Stomach (tissue), 4 donors: ENCODE results near the gene MSGN1.

Experiments
- CTCF ChIP-seq, 7 experiments: fragments of 450-650 bp in 4 of 7; fragments of 200-600 bp in 3 of 7; sonication (generic) in 3 of 7; IDR thresholded peaks; one replicate each; pipeline ENCODE4 v1.5.1; 2016 to 2019; ENCODE audit warnings: antibody characterized with exemption in 7 of 7, control low read depth in 2 of 7, mild to moderate bottlenecking in 1 of 7
- EP300 ChIP-seq: sonication (generic); formaldehyde crosslinking; IDR thresholded peaks from one replicate; pipeline ENCODE4 v1.6.1; 2017; ENCODE audit warnings: antibody characterized with exemption
- POLR2A ChIP-seq, 4 donors: fragments of 450-650 bp; IDR thresholded peaks; one replicate each; pipeline ENCODE4 v1.6.1; 2016; ENCODE audit warnings: antibody characterized with exemption in 4 of 4, control low read depth in 2 of 4, mild to moderate bottlenecking in 1 of 4, moderate library complexity in 1 of 4
- POLR2AphosphoS5 ChIP-seq, 3 donors: sonication (generic); formaldehyde crosslinking; IDR thresholded peaks; one replicate each; pipeline ENCODE4 v1.6.1; 2016; ENCODE audit warnings: antibody characterized with exemption in 3 of 3

GRCh38 chr2:17827316-17827715 lies 11.1 kb downstream of the MSGN1 start:
- TF ChIP-seq CTCF (IDR thresholded peaks at IDR 0.05) (no peak), POLR2AphosphoS5 (IDR thresholded peaks at IDR 0.05) (no peak), POLR2A (IDR thresholded peaks at IDR 0.05) (no peak), EP300 (no peak)
